A549 (cell line): ENCODE measurements around the gene TOR1B. TPM values are rescaled to one million over a fixed set of nuclear protein-coding genes. Genes with fewer than 3 reads are reported as not detected.

ENCODE experiments used
- ATAC-seq, 2 experiments: fragments of 200-7000 bp in 1 of 2; fragments of >200 bp in 1 of 2; cut with Nextera tagmentation in 1 of 2; cut with Tn5 transposase in 1 of 2; 3 replicates each; pipeline versions ENCODE4 v1.8.0 to v1.9.1; 2018 to 2020; ENCODE audit warnings: mild to moderate bottlenecking in 1 of 2, moderate library complexity in 1 of 2
- CTCF ChIA-PET: fragments of 300-600 bp; sonication (Branson Sonifier 250); formaldehyde crosslinking; extraction: SDS; loops from one replicate; lab custom pipeline; 2021; ENCODE audit warnings: antibody characterized with exemption, inconsistent platforms; lab: Yijun Ruan, JAX
- POLR2A ChIA-PET: fragments of 350-600 bp; formaldehyde crosslinking; extraction: SDS; loops from one replicate; lab custom pipeline; 2021; ENCODE audit warnings: antibody characterized with exemption, inconsistent platforms; lab: Yijun Ruan, JAX
- DNase-seq, 2 experiments: peaks; one replicate each; pipeline versions ENCODE4 v3.0.0 to v3.0.0-alpha.2; 2011 to 2016; ENCODE audit warnings: low read depth in 1 of 2, low spot score in 1 of 2
- FAIRE-seq: peaks from 2 replicates; lab custom pipeline; 2011; peaks lifted over from hg19 to GRCh38; lab: Jason Lieb, UNC
- H3K27ac ChIP-seq, 2 experiments: fragments of >200 bp; sonication (Bioruptor Twin); formaldehyde crosslinking; 3 replicates each; pipeline ENCODE4 v1.5.1; 2016 to 2017
- H3K4me1 ChIP-seq: fragments of >200 bp; sonication (Bioruptor Twin); formaldehyde crosslinking; 3 replicates; pipeline ENCODE4 v1.6.1; 2016
- H3K4me2 ChIP-seq: fragments of >200 bp; sonication (Bioruptor Twin); formaldehyde crosslinking; 3 replicates; pipeline ENCODE4 v1.6.1; 2016
- H3K4me3 ChIP-seq: fragments of >200 bp; sonication (Bioruptor Twin); formaldehyde crosslinking; 3 replicates; pipeline ENCODE4 v1.5.1; 2016
- H3K9me3 ChIP-seq: fragments of >200 bp; sonication (Bioruptor Twin); formaldehyde crosslinking; 3 replicates; pipeline ENCODE4 v1.6.1; 2016
- CHD4 ChIP-seq: fragments of 200-600 bp; sonication (generic); IDR thresholded peaks from 2 replicates; pipeline ENCODE4 v1.6.1; 2016; ENCODE audit warnings: antibody characterized with exemption, mild to moderate bottlenecking, borderline replicate concordance
- FOSL2 ChIP-seq, 2 experiments: fragments of 450-650 bp in 1 of 2; fragments of >200 bp in 1 of 2; sonication (Bioruptor Twin) in 1 of 2; formaldehyde crosslinking; IDR thresholded peaks; 2 replicates each; pipeline versions ENCODE4 v1.5.0 to v1.6.1; 2016 to 2020; ENCODE audit warnings: mild to moderate bottlenecking in 1 of 2, moderate library complexity in 1 of 2
- FOXS1 ChIP-seq: fragments of 250-450 bp; sonication (Bioruptor Pico); IDR thresholded peaks from 2 replicates; pipeline ENCODE4 v1.5.0; 2020; ENCODE audit warnings: mild to moderate bottlenecking, moderate library complexity
- HEYL ChIP-seq: fragments of 250-450 bp; sonication (Bioruptor Pico); IDR thresholded peaks from 2 replicates; pipeline ENCODE4 v1.8.0; 2021; ENCODE audit warnings: mild to moderate bottlenecking, moderate library complexity
- HOXB5 ChIP-seq: fragments of 250-450 bp; sonication (Bioruptor Pico); IDR thresholded peaks from 2 replicates; pipeline ENCODE4 v1.5.0; 2020; ENCODE audit warnings: mild to moderate bottlenecking, moderate library complexity
- JUN ChIP-seq, 2 experiments: fragments of >200 bp; sonication (Bioruptor Twin); formaldehyde crosslinking; IDR thresholded peaks; 2 replicates in 1 of 2; 3 replicates in 1 of 2; pipeline ENCODE4 v1.6.1; 2016 to 2017
- KDM5A ChIP-seq: fragments of 200-600 bp; sonication (generic); IDR thresholded peaks from 2 replicates; pipeline ENCODE4 v1.6.1; 2016; ENCODE audit warnings: antibody characterized with exemption, mild to moderate bottlenecking
- MAX ChIP-seq: IDR thresholded peaks from 2 replicates; pipeline ENCODE4 v1.6.1; 2012
- POLR2AphosphoS2 ChIP-seq: conservative IDR thresholded peaks from 2 replicates; pipeline ENCODE4 v1.6.1; 2012; ENCODE audit warnings: low read length, improper control_type of control experiment, inconsistent platforms
- RAD21 ChIP-seq, 2 experiments: fragments of >200 bp in 1 of 2; sonication (Bioruptor Twin) in 1 of 2; formaldehyde crosslinking in 1 of 2; IDR thresholded peaks in 1 of 2; conservative IDR thresholded peaks in 1 of 2; 2 replicates in 1 of 2; 3 replicates in 1 of 2; pipeline ENCODE4 v1.6.1; 2012 to 2018; ENCODE audit warnings: inconsistent platforms in 1 of 2
- RCOR1 ChIP-seq: fragments of 150-350 bp; IDR thresholded peaks from 2 replicates; pipeline ENCODE4 v1.6.1; 2014; ENCODE audit warnings: antibody characterized with exemption, low read length, low read depth
- RNF2 ChIP-seq: fragments of 200-600 bp; sonication (generic); IDR thresholded peaks from 2 replicates; pipeline ENCODE4 v1.6.1; 2016; ENCODE audit warnings: low read depth, mild to moderate bottlenecking, antibody characterized with exemption, moderate library complexity, borderline replicate concordance
- SMC3 ChIP-seq: fragments of >200 bp; sonication (Bioruptor Twin); formaldehyde crosslinking; IDR thresholded peaks from 3 replicates; pipeline ENCODE4 v1.6.1; 2018; ENCODE audit warnings: inconsistent platforms
- SREBF2 ChIP-seq: fragments of 450-650 bp; IDR thresholded peaks from 2 replicates; pipeline ENCODE4 v1.6.1; 2014; ENCODE audit warnings: mild to moderate bottlenecking, moderate library complexity
- TP53 ChIP-seq: fragments of 250-450 bp; sonication (Bioruptor Pico); IDR thresholded peaks from 2 replicates; pipeline ENCODE4 v1.5.0; 2021; ENCODE audit warnings: mild to moderate bottlenecking, moderate library complexity
- WGBS: methylation state at CpG from one replicate; pipeline ENCODE4 v1.1.6; 2017; ENCODE audit errors: missing lambda C conversion rate; 5-methylcytosine and 5-hydroxymethylcytosine counted together
- polyA plus RNA-seq, 4 experiments: library from polyadenylated mRNA; depleted of rRNA in 3 of 4; stranded (reverse); fragments of >200 nt; fragmentation: RNase III in 1 of 4; extraction: RNeasy Plus Mini Kit Qiagen cat#74134 plus additional on column Dnase treatment in 1 of 4; gene quantifications; 2 replicates in 3 of 4; 3 replicates in 1 of 4; pipeline ENCODE4 v1.2.3, GENCODE V29; 2011 to 2017
- TF ChIP-seq, protein P1 (sequence below): fragments of >200 bp; sonication (Bioruptor Twin); formaldehyde crosslinking; IDR thresholded peaks from 3 replicates; pipeline ENCODE4 v1.5.1; 2016
- TF ChIP-seq, protein P2 (sequence below): fragments of 150-350 bp; IDR thresholded peaks from 2 replicates; pipeline ENCODE4 v1.6.1; 2014; ENCODE audit warnings: low read depth, mild to moderate bottlenecking, low read length
- TF ChIP-seq, protein P3 (sequence below): fragments of 450-650 bp; IDR thresholded peaks from 2 replicates; pipeline ENCODE4 v1.6.1; 2014; ENCODE audit warnings: antibody characterized with exemption
- TF ChIP-seq, protein P4 (sequence below): fragments of 250-450 bp; sonication (Bioruptor Pico); IDR thresholded peaks from 2 replicates; pipeline ENCODE4 v1.5.0; 2020; ENCODE audit warnings: low read depth, mild to moderate bottlenecking, moderate library complexity

The TOR1B gene
- polyA plus RNA-seq, 2 of the 4 experiments (the other 2 are of a cell fraction) = 24.9 to 32.4 TPM

- TF ChIP-seq SMC3 (no peak), CHD4 (no peak), FOSL2 (IDR thresholded peaks at IDR 0.05) (no peak), FOSL2 (CRISPR knock-in tag; IDR thresholded peaks at IDR 0.05) (no peak), FOXS1 (CRISPR knock-in tag) (no peak), RAD21 (conservative IDR thresholded peaks at IDR 0.05 in 1 of 2, IDR thresholded peaks at IDR 0.05 in 1 of 2) (no peak)
Measured at GRCh38 chr9:129838707-129839259, 35.8 kb downstream of the TOR1B start (continued).

GRCh38 chr9:129839324-129840023, 36.5 kb downstream of the TOR1B start:
- no peak overlapping the region for H3K4me2 ChIP-seq
- 65% methylated on average over 9 of the region's 10 CpGs for WGBS
- DNase-seq = no peak
- no peak for TF ChIP-seq POLR2AphosphoS2
- TF ChIP-seq, protein P1, sequence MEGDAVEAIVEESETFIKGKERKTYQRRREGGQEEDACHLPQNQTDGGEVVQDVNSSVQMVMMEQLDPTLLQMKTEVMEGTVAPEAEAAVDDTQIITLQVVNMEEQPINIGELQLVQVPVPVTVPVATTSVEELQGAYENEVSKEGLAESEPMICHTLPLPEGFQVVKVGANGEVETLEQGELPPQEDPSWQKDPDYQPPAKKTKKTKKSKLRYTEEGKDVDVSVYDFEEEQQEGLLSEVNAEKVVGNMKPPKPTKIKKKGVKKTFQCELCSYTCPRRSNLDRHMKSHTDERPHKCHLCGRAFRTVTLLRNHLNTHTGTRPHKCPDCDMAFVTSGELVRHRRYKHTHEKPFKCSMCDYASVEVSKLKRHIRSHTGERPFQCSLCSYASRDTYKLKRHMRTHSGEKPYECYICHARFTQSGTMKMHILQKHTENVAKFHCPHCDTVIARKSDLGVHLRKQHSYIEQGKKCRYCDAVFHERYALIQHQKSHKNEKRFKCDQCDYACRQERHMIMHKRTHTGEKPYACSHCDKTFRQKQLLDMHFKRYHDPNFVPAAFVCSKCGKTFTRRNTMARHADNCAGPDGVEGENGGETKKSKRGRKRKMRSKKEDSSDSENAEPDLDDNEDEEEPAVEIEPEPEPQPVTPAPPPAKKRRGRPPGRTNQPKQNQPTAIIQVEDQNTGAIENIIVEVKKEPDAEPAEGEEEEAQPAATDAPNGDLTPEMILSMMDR = no peak
- no peak for TF ChIP-seq KDM5A
- TF ChIP-seq MAX = no peak
- TF ChIP-seq, protein P2, sequence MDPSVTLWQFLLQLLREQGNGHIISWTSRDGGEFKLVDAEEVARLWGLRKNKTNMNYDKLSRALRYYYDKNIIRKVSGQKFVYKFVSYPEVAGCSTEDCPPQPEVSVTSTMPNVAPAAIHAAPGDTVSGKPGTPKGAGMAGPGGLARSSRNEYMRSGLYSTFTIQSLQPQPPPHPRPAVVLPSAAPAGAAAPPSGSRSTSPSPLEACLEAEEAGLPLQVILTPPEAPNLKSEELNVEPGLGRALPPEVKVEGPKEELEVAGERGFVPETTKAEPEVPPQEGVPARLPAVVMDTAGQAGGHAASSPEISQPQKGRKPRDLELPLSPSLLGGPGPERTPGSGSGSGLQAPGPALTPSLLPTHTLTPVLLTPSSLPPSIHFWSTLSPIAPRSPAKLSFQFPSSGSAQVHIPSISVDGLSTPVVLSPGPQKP = no peak
- no peak for TF ChIP-seq JUN (IDR thresholded peaks at IDR 0.05)
- TF ChIP-seq RCOR1 = no peak
- TF ChIP-seq, protein P3, sequence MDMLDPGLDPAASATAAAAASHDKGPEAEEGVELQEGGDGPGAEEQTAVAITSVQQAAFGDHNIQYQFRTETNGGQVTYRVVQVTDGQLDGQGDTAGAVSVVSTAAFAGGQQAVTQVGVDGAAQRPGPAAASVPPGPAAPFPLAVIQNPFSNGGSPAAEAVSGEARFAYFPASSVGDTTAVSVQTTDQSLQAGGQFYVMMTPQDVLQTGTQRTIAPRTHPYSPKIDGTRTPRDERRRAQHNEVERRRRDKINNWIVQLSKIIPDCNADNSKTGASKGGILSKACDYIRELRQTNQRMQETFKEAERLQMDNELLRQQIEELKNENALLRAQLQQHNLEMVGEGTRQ = no peak
- no peak for TF ChIP-seq SREBF2
- POLR2A ChIA-PET = interaction anchor here (0.6 kb wide), 1 partner anchor 35 kb away, joined by 3 read pairs; no protein-coding TSS in a partner anchor
- no peak for ATAC-seq
- no peaks in the 10 kb centered on the region for H3K9me3 ChIP-seq
- 0 out of 3 replicates have a peak, but pooled peaks cover 4% of the 10 kb centered on the region for H3K4me1 ChIP-seq
- CTCF ChIA-PET = interaction anchor here (1.2 kb wide), 1 partner anchor 10 kb away, joined by 3 read pairs; no protein-coding TSS in a partner anchor
- H3K27ac ChIP-seq = no peak overlapping the region
- FAIRE-seq = no peak
- no peak overlapping the region for H3K4me3 ChIP-seq

DNA sequence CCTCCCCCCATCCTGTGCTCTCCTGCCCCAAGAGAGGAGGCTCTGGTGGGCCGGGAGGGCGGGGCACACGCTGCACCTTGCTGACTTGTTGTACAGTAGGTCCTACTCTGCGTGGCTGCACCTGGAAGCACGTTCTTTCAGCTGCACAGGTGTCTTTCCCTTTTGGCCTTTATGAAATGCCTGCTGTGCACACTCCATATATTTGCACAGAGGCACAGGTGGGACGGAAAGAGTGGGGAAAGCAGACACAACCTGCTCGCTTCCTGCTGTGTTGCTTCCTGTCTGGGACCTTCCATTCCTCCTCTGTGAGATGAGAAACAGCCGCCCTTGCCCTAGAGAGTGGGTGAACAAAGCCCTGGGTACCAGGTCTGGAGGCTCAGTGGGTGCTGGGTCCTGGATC, 37.0 kb downstream of the TOR1B start:
- Histone ChIP-seq H3K4me3 (no peak overlapping the region), H3K9me3 (no peaks in the 10 kb centered on the region), H3K4me1 (0 out of 3 replicates have a peak, but pooled peaks cover 4% of the 10 kb centered on the region), H3K27ac (no peak overlapping the region), H3K4me2 (no peak overlapping the region)
- no peak for ATAC-seq
- TF ChIP-seq RNF2 = no peak
- no peak for TF ChIP-seq HOXB5 (CRISPR knock-in tag)
- TF ChIP-seq HEYL = no peak
- no peak for TF ChIP-seq JUN (IDR thresholded peaks at IDR 0.05)
- TF ChIP-seq, protein P4, sequence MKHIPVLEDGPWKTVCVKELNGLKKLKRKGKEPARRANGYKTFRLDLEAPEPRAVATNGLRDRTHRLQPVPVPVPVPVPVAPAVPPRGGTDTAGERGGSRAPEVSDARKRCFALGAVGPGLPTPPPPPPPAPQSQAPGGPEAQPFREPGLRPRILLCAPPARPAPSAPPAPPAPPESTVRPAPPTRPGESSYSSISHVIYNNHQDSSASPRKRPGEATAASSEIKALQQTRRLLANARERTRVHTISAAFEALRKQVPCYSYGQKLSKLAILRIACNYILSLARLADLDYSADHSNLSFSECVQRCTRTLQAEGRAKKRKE (CRISPR knock-in tag) = no peak
- no peak for TF ChIP-seq TP53 (CRISPR knock-in tag)
- CTCF ChIA-PET = no interaction called here
- no peak for FAIRE-seq
- POLR2A ChIA-PET = no interaction called here
- no peak for DNase-seq
- WGBS = 92% methylated on average over 8 of the region's 8 CpGs
